CD14-positive monocyte (primary cell): Measurements from ENCODE around the gene NDFIP1. TPM values are rescaled to one million over a fixed set of nuclear protein-coding genes. Genes with fewer than 3 reads are reported as not detected.

ENCODE experiments used
- DNase-seq, 3 donors: peaks; one replicate each; pipeline ENCODE4 v3.0.0-alpha.2; 2011 to 2022
- H2AFZ ChIP-seq: 2 replicates; pipeline ENCODE4 v1.6.0; 2012; ENCODE audit warnings: mild to moderate bottlenecking, low read depth, low read length, inconsistent platforms; ENCODE audit not compliant: insufficient read depth, poor library complexity, severe bottlenecking
- H3K27ac ChIP-seq, 2 donors: 1 replicate in 1 of 2; 2 replicates in 1 of 2; pipeline ENCODE4 v1.5.1; 2012 to 2013; ENCODE audit warnings: low read length in 2 of 2, control low read depth in 1 of 2, inconsistent platforms in 1 of 2, low read depth in 1 of 2, mild to moderate bottlenecking in 1 of 2
- H3K27me3 ChIP-seq, 2 donors: one replicate each; pipeline versions ENCODE4 v1.6.0 to v1.6.1; 2011 to 2013; ENCODE audit warnings: low read length in 2 of 2; ENCODE audit not compliant: control insufficient read depth in 2 of 2, insufficient read depth in 2 of 2
- H3K36me3 ChIP-seq, 2 donors: replicated peaks in 1 of 2; 1 replicate in 1 of 2; 2 replicates in 1 of 2; pipeline versions ENCODE4 v1.5.1 to v1.6.1; 2012 to 2013; ENCODE audit warnings: low read length in 2 of 2, control low read depth in 1 of 2, inconsistent platforms in 1 of 2, mild to moderate bottlenecking in 1 of 2; ENCODE audit not compliant: insufficient read depth in 2 of 2, control insufficient read depth in 1 of 2
- H3K4me1 ChIP-seq, 2 donors: 1 replicate in 1 of 2; 2 replicates in 1 of 2; pipeline versions ENCODE4 v1.5.1 to v1.6.1; 2012 to 2013; ENCODE audit warnings: low read length in 2 of 2, control low read depth in 1 of 2, inconsistent platforms in 1 of 2, mild to moderate bottlenecking in 1 of 2, moderate library complexity in 1 of 2; ENCODE audit not compliant: insufficient read depth in 2 of 2, control insufficient read depth in 1 of 2
- H3K4me2 ChIP-seq: replicated peaks from 2 replicates; pipeline ENCODE3; 2012; ENCODE audit warnings: low read length, moderate library complexity, mild to moderate bottlenecking; ENCODE audit not compliant: poor library complexity, severe bottlenecking; ENCODE audit errors: extremely low read depth
- H3K4me3 ChIP-seq, 3 experiments: fragments of 200-600 bp in 1 of 3; sonication (generic) in 1 of 3; replicated peaks in 1 of 3; 1 replicate in 2 of 3; 2 replicates in 1 of 3; pipeline ENCODE4 v1.5.1; 2011 to 2013; ENCODE audit warnings: low read length in 3 of 3, mild to moderate bottlenecking in 3 of 3, control low read depth in 2 of 3, low read depth in 2 of 3, inconsistent platforms in 1 of 3, moderate library complexity in 1 of 3
- H3K79me2 ChIP-seq: 2 replicates; pipeline ENCODE4 v1.6.0; 2012; ENCODE audit warnings: mild to moderate bottlenecking, control low read depth, inconsistent platforms, low read length, moderate library complexity; ENCODE audit not compliant: insufficient read depth
- H3K9ac ChIP-seq: 2 replicates; pipeline ENCODE4 v1.6.0; 2017; ENCODE audit warnings: low read length, mild to moderate bottlenecking; ENCODE audit not compliant: insufficient read depth, poor library complexity, severe bottlenecking
- H3K9me3 ChIP-seq, 2 donors: replicated peaks in 1 of 2; 1 replicate in 1 of 2; 2 replicates in 1 of 2; pipeline versions ENCODE4 v1.5.1 to v1.6.1; 2012 to 2013; ENCODE audit warnings: low read length in 2 of 2, control low read depth in 1 of 2; ENCODE audit not compliant: control insufficient read depth in 1 of 2, insufficient read depth in 1 of 2
- H4K20me1 ChIP-seq: 2 replicates; pipeline ENCODE4 v1.6.0; 2012; ENCODE audit warnings: mild to moderate bottlenecking, low read length, control low read depth, moderate library complexity; ENCODE audit not compliant: insufficient read depth
- H3K27ac Mint-ChIP-seq, 7 donors: one replicate each; pipeline ENCODE4 v1.8.0; 2020; ENCODE audit warnings: mild to moderate bottlenecking in 7 of 7, mixed read lengths in 7 of 7, moderate library complexity in 6 of 7, inconsistent platforms in 2 of 7
- H3K27me3 Mint-ChIP-seq, 3 donors: one replicate each; pipeline ENCODE4 v1.8.0; 2021 to 2022; ENCODE audit warnings: low read depth in 3 of 3, mild to moderate bottlenecking in 3 of 3, mixed read lengths in 3 of 3, moderate library complexity in 3 of 3, inconsistent platforms in 1 of 3
- H3K36me3 Mint-ChIP-seq, 2 donors: one replicate each; pipeline ENCODE4 v1.8.0; 2020; ENCODE audit warnings: mixed read lengths in 2 of 2, inconsistent platforms in 1 of 2, mild to moderate bottlenecking in 1 of 2
- H3K4me1 Mint-ChIP-seq: one replicate; pipeline ENCODE4 v1.8.0; 2020; ENCODE audit warnings: mild to moderate bottlenecking, mixed read lengths
- H3K4me3 Mint-ChIP-seq, 2 donors: one replicate each; pipeline ENCODE4 v1.8.0; 2020; ENCODE audit warnings: mild to moderate bottlenecking in 2 of 2, mixed read lengths in 2 of 2, moderate library complexity in 1 of 2
- H3K9me3 Mint-ChIP-seq, 7 donors: one replicate each; pipeline ENCODE4 v1.8.0; 2020 to 2022; ENCODE audit warnings: mixed read lengths in 7 of 7, mild to moderate bottlenecking in 6 of 7, moderate library complexity in 6 of 7, inconsistent platforms in 2 of 7
- WGBS: methylation state at CpG from one replicate; pipeline ENCODE4 v1.1.5; 2013; ENCODE audit warnings: missing lambda C conversion rate; ENCODE audit not compliant: insufficient coverage; 5-methylcytosine and 5-hydroxymethylcytosine counted together
- intact Hi-C, 2 donors: fragments of 100-400 bp; cut with micrococcal nuclease; formaldehyde crosslinking; loops; one replicate each; pipeline versions ENCODE4 v1.15.0 to v1.15.1; 2023
- polyA plus RNA-seq, 3 donors: library from polyadenylated mRNA; depleted of rRNA in 1 of 3; unstranded in 2 of 3; stranded (reverse) in 1 of 3; fragments of 300-500 nt in 2 of 3; fragments of >200 nt in 1 of 3; fragmentation: Illumina TruSeq in 2 of 3; gene quantifications; 1 replicate in 2 of 3; 2 replicates in 1 of 3; pipeline ENCODE4 v1.2.3, GENCODE V29; 2012 to 2021
- TF ChIP-seq, protein P1 (sequence below): fragments of 200-600 bp; IDR thresholded peaks from one replicate; pipeline ENCODE4 v1.8.0; 2022; ENCODE audit warnings: antibody characterized with exemption, mild to moderate bottlenecking

The NDFIP1 gene
- polyA plus RNA-seq, 3 donors = 18.4 to 44.4 (median 44.0) TPM

DNA sequence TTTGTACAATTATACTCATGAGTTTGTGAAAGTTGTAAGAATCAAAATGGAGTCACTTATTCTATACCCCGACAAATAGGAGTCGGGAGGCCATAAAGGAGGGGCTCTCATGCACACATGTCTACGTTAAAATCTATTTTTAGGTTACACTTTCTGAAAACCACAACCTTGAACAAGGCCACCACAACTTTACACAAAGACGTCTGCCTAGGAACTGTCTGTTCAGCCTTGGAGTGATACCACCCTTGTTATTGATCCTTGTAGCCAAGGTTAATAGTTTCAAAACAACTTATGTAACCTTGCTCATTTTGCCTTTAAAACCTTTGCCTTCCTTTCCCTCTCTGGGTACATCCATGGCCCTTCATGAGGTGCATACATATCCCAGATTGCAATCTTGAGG, 4.1 kb upstream of the NDFIP1 start:
- no peak overlapping the region for H3K4me3 ChIP-seq
- Mint-ChIP-seq H3K27ac (no peak overlapping the region), H3K9me3 (peaks cover 8 to 13% (median 11%) of the 10 kb centered on the region in 7 donors), H3K27me3 (peaks cover 1 to 5% (median 3%) of the 10 kb centered on the region in 3 donors), H3K4me3 (no peak overlapping the region), H3K36me3 (no peaks in the 10 kb centered on the region), H3K4me1 (peaks cover 12% of the 10 kb centered on the region)
- DNase-seq = no peak
- 8% methylated on average over 1 of the region's 4 CpGs for WGBS
- H3K4me1 ChIP-seq = peaks cover 5 to 11% of the 10 kb centered on the region in 2 donors
- intact Hi-C loops = no loop called here
- H3K27ac ChIP-seq = no peak overlapping the region
- no peak overlapping the region for H3K4me2 ChIP-seq
- peaks cover 7% of the 10 kb centered on the region for H3K79me2 ChIP-seq
- no peaks in the 10 kb centered on the region for H3K36me3 ChIP-seq
- H4K20me1 ChIP-seq = peaks cover under 1% of the 10 kb centered on the region
- H3K9me3 ChIP-seq = peaks cover 7 to 8% of the 10 kb centered on the region in 2 donors
- TF ChIP-seq, protein P1, sequence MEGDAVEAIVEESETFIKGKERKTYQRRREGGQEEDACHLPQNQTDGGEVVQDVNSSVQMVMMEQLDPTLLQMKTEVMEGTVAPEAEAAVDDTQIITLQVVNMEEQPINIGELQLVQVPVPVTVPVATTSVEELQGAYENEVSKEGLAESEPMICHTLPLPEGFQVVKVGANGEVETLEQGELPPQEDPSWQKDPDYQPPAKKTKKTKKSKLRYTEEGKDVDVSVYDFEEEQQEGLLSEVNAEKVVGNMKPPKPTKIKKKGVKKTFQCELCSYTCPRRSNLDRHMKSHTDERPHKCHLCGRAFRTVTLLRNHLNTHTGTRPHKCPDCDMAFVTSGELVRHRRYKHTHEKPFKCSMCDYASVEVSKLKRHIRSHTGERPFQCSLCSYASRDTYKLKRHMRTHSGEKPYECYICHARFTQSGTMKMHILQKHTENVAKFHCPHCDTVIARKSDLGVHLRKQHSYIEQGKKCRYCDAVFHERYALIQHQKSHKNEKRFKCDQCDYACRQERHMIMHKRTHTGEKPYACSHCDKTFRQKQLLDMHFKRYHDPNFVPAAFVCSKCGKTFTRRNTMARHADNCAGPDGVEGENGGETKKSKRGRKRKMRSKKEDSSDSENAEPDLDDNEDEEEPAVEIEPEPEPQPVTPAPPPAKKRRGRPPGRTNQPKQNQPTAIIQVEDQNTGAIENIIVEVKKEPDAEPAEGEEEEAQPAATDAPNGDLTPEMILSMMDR = no peak
- H2AFZ ChIP-seq = no peak overlapping the region
- no peak overlapping the region for H3K9ac ChIP-seq
- H3K27me3 ChIP-seq = no peaks in the 10 kb centered on the region

DNA sequence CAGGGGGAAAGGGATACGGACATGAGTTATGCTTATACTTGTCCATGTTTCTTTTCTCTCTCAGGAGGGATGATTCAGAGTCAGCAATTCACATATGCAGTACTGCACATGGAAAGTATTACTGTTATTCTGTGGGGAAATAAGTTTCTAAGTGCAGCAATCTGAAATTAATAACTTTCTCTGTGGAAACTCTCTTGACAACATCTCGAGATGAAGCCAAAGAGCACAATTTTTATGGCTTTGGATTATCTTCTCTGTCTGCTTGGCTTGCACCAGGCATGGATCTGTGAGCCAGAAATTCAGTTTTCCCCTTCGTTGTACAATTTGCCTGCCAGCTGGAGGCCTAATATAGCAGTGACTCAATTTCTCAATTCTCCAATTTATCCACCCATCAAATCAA, 2.5 kb upstream of the NDFIP1 start:
- no peak overlapping the region for H3K4me3 ChIP-seq
- peaks cover 23% of the 10 kb centered on the region for H3K79me2 ChIP-seq
- no peak overlapping the region for H3K27ac Mint-ChIP-seq
- H3K4me3 Mint-ChIP-seq = no peak overlapping the region
- no peak overlapping the region for H2AFZ ChIP-seq
- WGBS = 95% methylated on average over 3 of the region's 3 CpGs
- H3K27ac ChIP-seq = no peak overlapping the region
- no peak overlapping the region for H3K9ac ChIP-seq
- H3K4me1 Mint-ChIP-seq = peaks cover 23% of the 10 kb centered on the region
- no peak for DNase-seq
- H3K9me3 ChIP-seq = peaks cover under 1 to 3% of the 10 kb centered on the region in 2 donors
- peaks cover 2 to 5% (median 3%) of the 10 kb centered on the region in 7 donors for H3K9me3 Mint-ChIP-seq
- no peaks in the 10 kb centered on the region for H3K27me3 ChIP-seq
- TF ChIP-seq, protein P1 = no peak
- no peaks in the 10 kb centered on the region for H3K36me3 ChIP-seq
- peaks cover 1 to 3% (median 2%) of the 10 kb centered on the region in 3 donors for H3K27me3 Mint-ChIP-seq
- H3K4me2 ChIP-seq = no peak overlapping the region
- H3K4me1 ChIP-seq = peaks cover 14 to 27% of the 10 kb centered on the region in 2 donors
- intact Hi-C loops = loop anchor here in 1 of 2 donors (5.0 kb wide), 1 partner anchor 89 kb away; no protein-coding TSS in a partner anchor
- no peaks in the 10 kb centered on the region for H3K36me3 Mint-ChIP-seq
- peaks cover 15% of the 10 kb centered on the region for H4K20me1 ChIP-seq
